K562 (cell line): ENCODE data around the gene HMGCL. TPM values are rescaled to one million over a fixed set of nuclear protein-coding genes. Genes with fewer than 3 reads are reported as not detected.
A peak's percentile ranks its signal among the peaks of the same experiment; 100 is the strongest.

Experiments
- CHD4 ChIP-seq: fragments of 200-600 bp; sonication (generic); IDR thresholded peaks from 3 replicates; pipeline ENCODE4 v1.6.1; 2012; ENCODE audit warnings: low read depth, mild to moderate bottlenecking, mixed read lengths, low read length, inconsistent platforms; ENCODE audit not compliant: insufficient read depth, insufficient replicate concordance, poor library complexity, severe bottlenecking
- CREB1 ChIP-seq, 2 experiments: sonication (generic) in 1 of 2; formaldehyde crosslinking in 1 of 2; IDR thresholded peaks; 2 replicates each; pipeline versions ENCODE4 v1.6.1 to v1.8.0; 2012 to 2022; ENCODE audit warnings: inconsistent platforms in 1 of 2, mild to moderate bottlenecking in 1 of 2, missing genetic modification reagents in 1 of 2, moderate library complexity in 1 of 2
- CTBP1 ChIP-seq: fragments of 450-650 bp; IDR thresholded peaks from 2 replicates; pipeline ENCODE4 v1.6.1; 2016; ENCODE audit warnings: borderline replicate concordance
- CTCF ChIP-seq, 3 experiments: IDR thresholded peaks in 2 of 3; conservative IDR thresholded peaks in 1 of 3; 2 replicates each; pipeline ENCODE4 v1.5.1; 2011 to 2012; ENCODE audit warnings: low read length in 3 of 3, mild to moderate bottlenecking in 3 of 3, control low read depth in 2 of 3, improper control_type of control experiment in 1 of 3, inconsistent platforms in 1 of 3, low read depth in 1 of 3, mixed read lengths in 1 of 3, moderate library complexity in 1 of 3; ENCODE audit not compliant: insufficient read depth in 2 of 3
- DIDO1 ChIP-seq: fragments of 450-650 bp; IDR thresholded peaks from 2 replicates; pipeline ENCODE4 v1.6.1; 2016; ENCODE audit warnings: low read depth, missing biosample characterization, missing genetic modification characterization
- E2F5 ChIP-seq: sonication (generic); formaldehyde crosslinking; IDR thresholded peaks from 2 replicates; pipeline ENCODE4 v1.8.0; 2022; ENCODE audit warnings: mild to moderate bottlenecking, missing genetic modification reagents
- EP400 ChIP-seq: fragments of 450-650 bp; IDR thresholded peaks from 2 replicates; pipeline ENCODE4 v1.6.1; 2017; ENCODE audit warnings: antibody characterized with exemption, mild to moderate bottlenecking, moderate library complexity
- FOS ChIP-seq: IDR thresholded peaks from 3 replicates; pipeline ENCODE4 v1.6.1; 2011; ENCODE audit not compliant: insufficient read length; ENCODE audit errors: extremely low read depth
- HDAC6 ChIP-seq: IDR thresholded peaks from 2 replicates; pipeline ENCODE4 v1.6.1; 2012; ENCODE audit warnings: low read depth, mild to moderate bottlenecking, control low read depth, inconsistent platforms, low read length, moderate library complexity
- HMG20B ChIP-seq: fragments of 250-450 bp; sonication (Bioruptor Pico); IDR thresholded peaks from 2 replicates; pipeline ENCODE4 v1.5.0; 2021; ENCODE audit warnings: mild to moderate bottlenecking
- KDM4B ChIP-seq, 2 experiments: fragments of 450-650 bp in 1 of 2; sonication (generic) in 1 of 2; IDR thresholded peaks; 2 replicates each; pipeline ENCODE4 v1.6.1; 2016 to 2017; ENCODE audit warnings: borderline replicate concordance in 2 of 2, antibody characterized with exemption in 1 of 2, low read depth in 1 of 2, mild to moderate bottlenecking in 1 of 2
- OTX1 ChIP-seq: fragments of 450-650 bp; formaldehyde crosslinking; IDR thresholded peaks from 2 replicates; pipeline ENCODE4 v1.4.0; 2022; ENCODE audit warnings: mild to moderate bottlenecking
- PREB ChIP-seq: sonication (generic); formaldehyde crosslinking; IDR thresholded peaks from 2 replicates; pipeline ENCODE4 v1.8.1; 2023; ENCODE audit warnings: mild to moderate bottlenecking, missing genetic modification reagents
- RB1 ChIP-seq: fragments of 450-650 bp; IDR thresholded peaks from 2 replicates; pipeline ENCODE4 v1.6.1; 2017; ENCODE audit warnings: low read depth, mild to moderate bottlenecking
- RCOR1 ChIP-seq, 2 experiments: IDR thresholded peaks; 2 replicates each; pipeline ENCODE4 v1.6.1; 2012; ENCODE audit warnings: low read depth in 2 of 2, low read length in 2 of 2, borderline replicate concordance in 1 of 2, improper control_type of control experiment in 1 of 2
- SMAD2 ChIP-seq: fragments of 150-350 bp; IDR thresholded peaks from 2 replicates; pipeline ENCODE4 v1.6.1; 2014; ENCODE audit warnings: low read depth, mild to moderate bottlenecking, low read length
- SPI1 ChIP-seq: IDR thresholded peaks from 2 replicates; pipeline ENCODE4 v1.6.1; 2011; ENCODE audit warnings: low read depth, low read length, control low read depth, borderline replicate concordance
- ZNF24 ChIP-seq: fragments of 450-650 bp; IDR thresholded peaks from 2 replicates; pipeline ENCODE4 v1.6.1; 2016
- ZNF263 ChIP-seq: sonication (generic); formaldehyde crosslinking; IDR thresholded peaks from 2 replicates; pipeline ENCODE4 v1.8.0; 2022; ENCODE audit warnings: mild to moderate bottlenecking, missing genetic modification reagents, borderline replicate concordance
- ZNF282 ChIP-seq: sonication (generic); formaldehyde crosslinking; IDR thresholded peaks from 2 replicates; pipeline ENCODE4 v1.8.1; 2023; ENCODE audit warnings: missing genetic modification reagents
- ZNF589 ChIP-seq: fragments of 200-800 bp; sonication (Bioruptor generic); IDR thresholded peaks from 2 replicates; pipeline ENCODE4 v1.6.1; 2016; ENCODE audit warnings: low read depth, missing genetic modification characterization, missing compliant biosample characterization
- ZSCAN32 ChIP-seq: fragments of 450-650 bp; formaldehyde crosslinking; IDR thresholded peaks from 2 replicates; pipeline ENCODE4 v1.4.0; 2020; ENCODE audit warnings: mild to moderate bottlenecking, moderate library complexity
- polyA plus RNA-seq, 8 experiments: library from polyadenylated mRNA; depleted of rRNA in 4 of 8; stranded (reverse) in 5 of 8; unstranded in 3 of 8; fragments of >200 nt; fragmentation: Nextera tagmentation in 2 of 8; fragmentation: Illumina TruSeq in 1 of 8; extraction: Ambion mirVana in 2 of 8; extraction: Trizol in 1 of 8; gene quantifications; 2 replicates each; pipeline versions ENCODE4 v1.2.1 to v1.2.3, GENCODE V29; 2011 to 2014; ENCODE audit warnings: inconsistent platforms in 1 of 8, missing spikeins in 1 of 8
- total RNA-seq, 7 experiments: library from RNA; depleted of rRNA in 6 of 7; stranded (reverse); fragments of >200 nt in 6 of 7; fragmentation: Illumina TruSeq in 2 of 7; extraction: Trizol in 2 of 7; gene quantifications; 2 replicates each; pipeline versions ENCODE4 v1.2.1 to v1.2.3, GENCODE V29; 2011 to 2021; ENCODE audit warnings: low replicate concordance in 1 of 7

The HMGCL gene
- total and polyA plus RNA-seq, 9 of the 15 experiments (the other 6 are each of a cell fraction or from before 2014, with no cell fraction given) = 18.0 to 82.2 (median 24.2) TPM

- TF ChIP-seq CTCF (IDR thresholded peaks at IDR 0.05 in 2 of 3, conservative IDR thresholded peaks at IDR 0.05 in 1 of 3; ENCODE audit: insufficient read depth in 2 of 3, low read depth in 1 of 3, low read length in 3 of 3) = peak in 1 of 3 experiments; percentile 2; a peak in 1 of 6 replicates
- peak; percentile 47; the same call in 1 of the 2 replicates for TF ChIP-seq ZNF263 (CRISPR knock-in tag)
- no peak; a peak in 1 of 4 replicates for TF ChIP-seq KDM4B (IDR thresholded peaks at IDR 0.05; ENCODE audit: borderline replicate concordance in 2 of 2, low read depth in 1 of 2)
- TF ChIP-seq RB1 = peak; percentile 91
- no peak for TF ChIP-seq SMAD2
- TF ChIP-seq SPI1 = no peak
- peak; percentile 89; the same call in 1 of the 2 replicates for TF ChIP-seq DIDO1 (tag)
- TF ChIP-seq HDAC6 = no peak
- TF ChIP-seq OTX1 (CRISPR knock-in tag) = no peak
- TF ChIP-seq ZNF282 = peak; percentile 86; the same call in 1 of the 2 replicates
- peak; percentile 99 for TF ChIP-seq EP400
- TF ChIP-seq E2F5 (CRISPR knock-in tag) = 0 out of 2 replicates have a peak, but pooled peaks have one; percentile 65
- no peak for TF ChIP-seq CHD4
- peak; percentile 98 for TF ChIP-seq CTBP1
- TF ChIP-seq PREB (CRISPR knock-in tag) = no peak
- no peak for TF ChIP-seq FOS
- peak; percentile 68 to 89; a peak in 2 of 4 replicates for TF ChIP-seq RCOR1 (IDR thresholded peaks at IDR 0.05; ENCODE audit: borderline replicate concordance in 1 of 2, low read depth in 2 of 2, low read length in 2 of 2)
- TF ChIP-seq ZNF589 (CRISPR knock-in tag) = 0 out of 2 replicates have a peak, but pooled peaks have one; percentile 67
- TF ChIP-seq CREB1 (IDR thresholded peaks at IDR 0.05) = peak; percentile 92; the same call in 1 of the 2 replicates
- peak; percentile 93 for TF ChIP-seq CREB1 (CRISPR knock-in tag; IDR thresholded peaks at IDR 0.05)
- TF ChIP-seq ZNF24 = no peak; the same call in none of the 2 replicates
- no peak for TF ChIP-seq ZSCAN32 (CRISPR knock-in tag)
- TF ChIP-seq HMG20B (CRISPR knock-in tag) = no peak
These were observed 47.0 kb downstream of the HMGCL start, which contains the start of gene PITHD1 (continued) for GRCh38 chr1:23777979-23778814.
